ENCODE results near the gene CSTB. TPM values are rescaled to one million over a fixed set of nuclear protein-coding genes. Genes with fewer than 3 reads are reported as not detected.

The CSTB gene
- total and polyA plus RNA-seq, 4 donors = 3.8 to 62.4 (median 33.7) TPM

DNA sequence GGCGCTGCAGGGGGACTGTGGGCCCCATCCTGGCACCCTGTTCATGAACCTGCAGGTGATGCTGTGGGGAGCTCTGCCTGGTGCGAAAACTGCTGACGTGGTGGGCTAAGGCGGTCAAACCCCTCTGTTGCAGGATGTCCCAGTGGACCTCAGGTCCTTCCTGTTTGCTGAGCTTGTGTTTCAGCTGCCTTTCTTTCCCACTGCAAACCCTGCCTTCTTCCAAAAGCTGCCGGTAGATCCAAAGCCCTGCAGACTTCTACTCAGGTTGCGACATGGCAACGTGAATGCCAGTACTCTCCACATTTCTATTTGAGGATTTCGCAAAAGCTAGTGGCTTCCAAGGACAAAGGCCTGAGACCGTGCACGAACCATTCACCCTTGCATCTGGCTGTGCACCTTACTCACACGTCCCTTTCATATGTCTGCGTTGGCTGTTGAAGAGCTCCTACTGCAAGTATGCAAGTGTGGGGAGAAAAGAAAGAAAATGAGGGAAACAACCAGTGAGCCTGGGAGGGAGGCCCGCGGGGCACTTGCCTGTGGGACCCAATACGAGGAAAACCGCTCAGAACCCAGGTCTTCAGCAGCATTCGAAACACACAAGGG, 7.1 kb upstream of the CSTB start (continued):
- TF ChIP-seq, protein P1, sequence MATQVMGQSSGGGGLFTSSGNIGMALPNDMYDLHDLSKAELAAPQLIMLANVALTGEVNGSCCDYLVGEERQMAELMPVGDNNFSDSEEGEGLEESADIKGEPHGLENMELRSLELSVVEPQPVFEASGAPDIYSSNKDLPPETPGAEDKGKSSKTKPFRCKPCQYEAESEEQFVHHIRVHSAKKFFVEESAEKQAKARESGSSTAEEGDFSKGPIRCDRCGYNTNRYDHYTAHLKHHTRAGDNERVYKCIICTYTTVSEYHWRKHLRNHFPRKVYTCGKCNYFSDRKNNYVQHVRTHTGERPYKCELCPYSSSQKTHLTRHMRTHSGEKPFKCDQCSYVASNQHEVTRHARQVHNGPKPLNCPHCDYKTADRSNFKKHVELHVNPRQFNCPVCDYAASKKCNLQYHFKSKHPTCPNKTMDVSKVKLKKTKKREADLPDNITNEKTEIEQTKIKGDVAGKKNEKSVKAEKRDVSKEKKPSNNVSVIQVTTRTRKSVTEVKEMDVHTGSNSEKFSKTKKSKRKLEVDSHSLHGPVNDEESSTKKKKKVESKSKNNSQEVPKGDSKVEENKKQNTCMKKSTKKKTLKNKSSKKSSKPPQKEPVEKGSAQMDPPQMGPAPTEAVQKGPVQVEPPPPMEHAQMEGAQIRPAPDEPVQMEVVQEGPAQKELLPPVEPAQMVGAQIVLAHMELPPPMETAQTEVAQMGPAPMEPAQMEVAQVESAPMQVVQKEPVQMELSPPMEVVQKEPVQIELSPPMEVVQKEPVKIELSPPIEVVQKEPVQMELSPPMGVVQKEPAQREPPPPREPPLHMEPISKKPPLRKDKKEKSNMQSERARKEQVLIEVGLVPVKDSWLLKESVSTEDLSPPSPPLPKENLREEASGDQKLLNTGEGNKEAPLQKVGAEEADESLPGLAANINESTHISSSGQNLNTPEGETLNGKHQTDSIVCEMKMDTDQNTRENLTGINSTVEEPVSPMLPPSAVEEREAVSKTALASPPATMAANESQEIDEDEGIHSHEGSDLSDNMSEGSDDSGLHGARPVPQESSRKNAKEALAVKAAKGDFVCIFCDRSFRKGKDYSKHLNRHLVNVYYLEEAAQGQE (IDR thresholded peaks at IDR 0.05) = peak; percentile 68
- peak; percentile 50 for TF ChIP-seq FOXA2 (IDR thresholded peaks at IDR 0.05)
- peak; percentile 91 for TF ChIP-seq SP1 (IDR thresholded peaks at IDR 0.05)
- TF ChIP-seq, protein P2, sequence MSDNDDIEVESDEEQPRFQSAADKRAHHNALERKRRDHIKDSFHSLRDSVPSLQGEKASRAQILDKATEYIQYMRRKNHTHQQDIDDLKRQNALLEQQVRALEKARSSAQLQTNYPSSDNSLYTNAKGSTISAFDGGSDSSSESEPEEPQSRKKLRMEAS (IDR thresholded peaks at IDR 0.05) = peak; percentile 90
- TF ChIP-seq YY1 (IDR thresholded peaks at IDR 0.05) = peak; percentile 86
- peak in 1 of 2 donors; percentile 65 for TF ChIP-seq RAD21 (IDR thresholded peaks at IDR 0.05)
- TF ChIP-seq HNF4G (IDR thresholded peaks at IDR 0.05) = peak; percentile 28
- peak; percentile 80 to 88 for TF ChIP-seq HNF4A (conservative IDR thresholded peaks at IDR 0.05)
- TF ChIP-seq EGR1 (IDR thresholded peaks at IDR 0.05; ENCODE audit: low read depth in 2 of 2) = peak in 1 of 2 donors; percentile 68
- TF ChIP-seq, protein P3, sequence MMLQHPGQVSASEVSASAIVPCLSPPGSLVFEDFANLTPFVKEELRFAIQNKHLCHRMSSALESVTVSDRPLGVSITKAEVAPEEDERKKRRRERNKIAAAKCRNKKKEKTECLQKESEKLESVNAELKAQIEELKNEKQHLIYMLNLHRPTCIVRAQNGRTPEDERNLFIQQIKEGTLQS (IDR thresholded peaks at IDR 0.05) = no peak

DNA sequence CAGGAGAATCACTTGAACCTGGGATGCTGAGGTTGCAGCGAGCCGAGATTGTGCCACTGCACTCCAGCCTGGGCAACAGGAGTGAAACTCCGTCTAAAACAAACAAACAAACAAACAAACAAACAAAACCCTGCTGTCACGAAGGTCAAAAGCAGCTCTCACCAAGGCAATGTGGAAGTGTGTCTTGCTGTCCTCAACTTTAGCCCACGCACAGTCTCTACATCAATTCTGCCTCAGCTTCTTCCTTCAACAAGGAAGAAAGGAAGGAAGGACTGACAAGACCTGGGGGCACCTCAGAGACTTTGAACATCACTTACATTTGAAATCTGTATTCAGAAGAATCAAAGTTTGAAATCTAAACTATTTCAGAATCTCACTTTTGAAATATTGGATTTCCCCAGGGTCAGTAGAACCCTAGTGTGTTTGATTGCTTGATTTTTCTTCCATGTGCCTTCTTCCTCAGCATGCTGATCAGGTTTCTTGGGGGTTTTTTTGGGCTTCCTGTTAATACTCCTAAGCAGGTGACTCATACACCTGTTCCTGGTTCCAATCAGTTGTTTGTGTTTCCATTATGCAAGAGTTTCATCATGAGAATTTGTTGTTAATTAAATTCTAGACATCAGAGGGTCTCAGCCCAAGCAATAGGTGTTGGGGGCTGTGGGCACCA, 6.5 kb upstream of the CSTB start:
- Histone ChIP-seq H3K4me3 (ENCODE audit: low read depth in 1 of 3, low read length in 3 of 3) (no peak overlapping the region), H3K9me3 (ENCODE audit: control insufficient read depth in 4 of 4, low read length in 3 of 4) (no peaks in the 10 kb centered on the region), H3K27ac (ENCODE audit: low read depth in 1 of 2, low read length in 2 of 2) (peak overlapping the region; percentile 89 to 94), H3K4me1 (ENCODE audit: control insufficient read depth in 4 of 4, insufficient read depth in 4 of 4, low read length in 3 of 4) (peaks cover 9 to 15% (median 12%) of the 10 kb centered on the region in 4 donors), H3K9ac (ENCODE audit: low read depth in 1 of 2, low read length in 2 of 2) (no peak overlapping the region), H3K27me3 (ENCODE audit: control insufficient read depth in 4 of 4, insufficient read depth in 4 of 4, low read length in 3 of 4) (no peaks in the 10 kb centered on the region), H3K36me3 (ENCODE audit: control insufficient read depth in 4 of 4, insufficient read depth in 3 of 4, low read depth in 1 of 4, low read length in 3 of 4) (no peaks in the 10 kb centered on the region)
- 50% methylated on average over 5 of the region's 5 CpGs for WGBS
- no peak for TF ChIP-seq GABPA (IDR thresholded peaks at IDR 0.05 in 1 of 2, conservative IDR thresholded peaks at IDR 0.05 in 1 of 2)
- peak; percentile 52 to 77 for TF ChIP-seq JUND (IDR thresholded peaks at IDR 0.05)
- TF ChIP-seq, protein P3 (IDR thresholded peaks at IDR 0.05) = peak; percentile 85
- no peak for DNase-seq (ENCODE audit: low spot score)

DNA sequence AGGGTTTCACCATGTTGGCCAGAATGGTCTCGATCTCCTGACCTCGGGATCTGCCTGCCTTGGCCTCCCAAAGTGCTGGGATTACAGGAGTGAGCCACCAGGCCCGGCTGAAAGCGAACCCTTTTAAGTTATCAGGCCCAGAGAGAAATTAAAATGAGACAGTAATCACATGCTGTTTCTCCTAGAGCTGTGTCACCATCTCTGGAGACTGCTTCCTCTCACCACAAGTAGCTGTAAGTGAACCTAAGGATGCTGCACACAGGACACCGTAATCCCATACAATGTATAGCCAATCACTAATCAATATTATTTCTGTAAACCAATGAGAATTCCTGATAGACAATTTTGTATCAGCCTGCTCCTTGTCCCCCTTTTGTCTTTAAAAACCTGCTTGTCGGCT, 5.7 kb upstream of the CSTB start:
- Histone ChIP-seq H3K4me3 (ENCODE audit: low read depth in 1 of 3, low read length in 3 of 3) (no peak overlapping the region), H3K4me1 (ENCODE audit: control insufficient read depth in 4 of 4, insufficient read depth in 4 of 4, low read length in 3 of 4) (peaks cover 9 to 15% (median 12%) of the 10 kb centered on the region in 4 donors), H3K36me3 (ENCODE audit: control insufficient read depth in 4 of 4, insufficient read depth in 3 of 4, low read depth in 1 of 4, low read length in 3 of 4) (no peaks in the 10 kb centered on the region), H3K9me3 (ENCODE audit: control insufficient read depth in 4 of 4, low read length in 3 of 4) (no peaks in the 10 kb centered on the region), H3K27me3 (ENCODE audit: control insufficient read depth in 4 of 4, insufficient read depth in 4 of 4, low read length in 3 of 4) (no peaks in the 10 kb centered on the region), H3K27ac (ENCODE audit: low read depth in 1 of 2, low read length in 2 of 2) (peak overlapping the region in 1 of 2 donors; percentile 89), H3K9ac (ENCODE audit: low read depth in 1 of 2, low read length in 2 of 2) (no peak overlapping the region)
- TF ChIP-seq EGR1 (IDR thresholded peaks at IDR 0.05; ENCODE audit: low read depth in 2 of 2) (no peak), SP1 (IDR thresholded peaks at IDR 0.05) (no peak), HNF4G (IDR thresholded peaks at IDR 0.05) (no peak), RAD21 (IDR thresholded peaks at IDR 0.05) (no peak), FOXA2 (IDR thresholded peaks at IDR 0.05) (no peak)
- TF ChIP-seq, protein P3 (IDR thresholded peaks at IDR 0.05) = no peak
- DNase-seq (ENCODE audit: low spot score) = no peak
- 84% methylated on average over 6 of the region's 6 CpGs for WGBS
